Stimulated activated CD4-positive, alpha-beta T cell treated with anti-CD3 and anti-CD28 coated beads, Interleukin-2, amount 100 ng/mL, for 24 hours (primary cell): ENCODE results near the gene POLR2E.
"Not testable (repeated sequence)": the region's sequence is repeated elsewhere in the genome, so short reads cannot be mapped to it uniquely, and the experiment has no call there.

Experiments
- DNase-seq, 2 donors: peaks; one replicate each; pipeline ENCODE4 v3.0.0-alpha.2; 2020

The POLR2E gene

DNA sequence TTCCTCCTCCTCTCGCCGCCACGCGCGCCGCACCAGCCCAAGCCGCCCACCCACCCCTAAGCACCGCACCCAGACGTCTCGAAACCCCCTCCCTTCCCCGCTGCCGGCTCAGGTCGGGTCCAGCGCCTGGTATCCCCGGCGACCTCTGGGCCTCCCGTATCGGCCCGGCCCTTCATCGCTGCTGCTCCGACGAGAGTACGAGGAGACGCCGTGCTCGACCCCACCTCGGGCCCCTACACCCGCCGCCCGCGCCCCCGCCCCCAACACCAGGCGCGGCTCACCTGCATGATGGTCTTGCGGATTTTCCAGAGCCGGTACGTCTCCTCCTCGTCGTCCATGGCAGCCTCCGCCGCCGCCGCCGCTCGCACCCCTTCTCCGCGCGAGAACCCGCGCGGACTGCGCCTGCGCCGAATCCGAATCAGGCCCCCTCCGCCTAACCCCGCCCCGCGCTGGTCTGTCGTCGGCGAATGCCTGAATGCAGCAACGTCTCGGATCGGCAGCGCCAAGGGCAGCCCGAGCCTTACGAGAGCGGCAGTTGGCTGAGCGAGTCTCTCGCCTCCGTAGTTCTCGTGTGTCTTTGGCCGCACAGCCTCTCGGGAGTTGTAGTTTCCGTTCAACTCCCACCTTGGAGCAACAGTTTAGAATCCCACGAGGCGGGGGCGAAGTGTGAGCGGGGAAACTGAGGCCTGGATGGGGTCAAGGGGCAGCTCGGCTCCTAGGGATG is at the start of gene POLR2E:
Gene POLR2E (minus strand): TSS at position 398 of the 724 bp plus-strand sequence. CDS start 60 bp downstream, at position 338.
- DNase-seq, result peak; percentile 98 to 99

DNA sequence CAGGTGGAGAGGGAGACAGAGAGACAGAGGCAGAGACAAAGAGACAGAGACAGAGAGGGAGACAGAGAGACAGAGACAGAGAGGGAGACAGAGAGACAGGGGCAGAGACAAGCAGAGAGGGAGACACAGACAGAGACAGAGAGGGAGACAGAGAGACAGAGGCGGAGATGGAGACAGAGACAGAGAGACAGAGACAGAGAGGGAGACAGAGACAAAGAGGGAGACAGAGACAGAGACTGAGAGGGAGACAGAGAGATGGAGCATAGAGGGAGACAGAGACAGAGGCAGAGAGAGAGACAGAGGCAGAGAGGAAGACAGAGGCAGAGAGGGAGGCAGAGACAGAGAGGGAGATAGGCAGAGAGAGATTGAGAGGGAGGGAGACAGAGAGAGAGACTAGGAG is 49.6 kb upstream of the POLR2E start:
- DNase-seq, result no peak

DNA sequence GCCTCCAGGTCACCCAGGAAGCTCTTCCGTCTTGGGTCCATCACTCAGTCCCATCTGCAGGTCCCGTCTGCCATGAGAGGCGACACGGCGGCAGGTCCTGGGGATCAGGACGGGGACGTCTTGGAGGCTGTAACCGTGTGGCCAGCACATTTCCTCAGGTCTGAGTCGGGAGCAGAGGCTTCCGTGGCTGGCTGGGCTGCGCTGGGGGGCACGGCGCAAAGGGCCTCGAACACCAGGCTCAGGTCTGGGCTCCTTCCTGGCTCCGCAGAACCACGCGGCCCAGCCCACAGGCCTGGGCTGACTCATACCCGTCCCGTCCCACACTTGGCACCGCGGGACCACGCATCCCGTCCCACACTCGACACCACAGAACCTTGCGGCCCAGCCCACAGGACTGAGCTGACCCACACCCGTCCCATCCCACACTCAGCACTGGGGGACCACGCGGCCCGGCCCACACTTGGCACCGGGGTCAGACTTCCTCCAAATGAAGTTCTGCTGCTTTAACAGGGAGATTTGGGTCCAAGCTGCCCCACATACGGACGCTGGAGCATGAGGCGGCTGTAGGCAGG is 48.7 kb upstream of the POLR2E start:
- DNase-seq, result no peak

DNA sequence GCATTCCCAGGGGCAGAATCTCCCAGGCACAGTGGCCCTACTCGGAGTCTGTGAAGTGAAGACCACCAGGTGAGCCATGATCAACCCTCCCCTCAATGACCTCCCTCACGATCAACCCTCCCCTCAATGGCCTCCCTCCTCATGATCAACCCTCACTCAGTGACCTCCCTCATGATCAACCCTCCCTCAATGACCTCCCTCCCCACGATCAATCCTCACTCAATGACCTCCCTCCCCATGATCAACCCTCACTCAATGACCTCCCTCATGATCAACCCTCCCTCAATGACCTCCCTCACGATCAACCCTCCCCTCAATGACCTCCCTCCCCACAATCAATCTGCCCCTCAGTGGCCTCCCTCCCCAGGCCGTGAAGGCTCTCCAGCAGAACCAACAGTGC is 46.8 kb upstream of the POLR2E start:
- no peak for DNase-seq

DNA sequence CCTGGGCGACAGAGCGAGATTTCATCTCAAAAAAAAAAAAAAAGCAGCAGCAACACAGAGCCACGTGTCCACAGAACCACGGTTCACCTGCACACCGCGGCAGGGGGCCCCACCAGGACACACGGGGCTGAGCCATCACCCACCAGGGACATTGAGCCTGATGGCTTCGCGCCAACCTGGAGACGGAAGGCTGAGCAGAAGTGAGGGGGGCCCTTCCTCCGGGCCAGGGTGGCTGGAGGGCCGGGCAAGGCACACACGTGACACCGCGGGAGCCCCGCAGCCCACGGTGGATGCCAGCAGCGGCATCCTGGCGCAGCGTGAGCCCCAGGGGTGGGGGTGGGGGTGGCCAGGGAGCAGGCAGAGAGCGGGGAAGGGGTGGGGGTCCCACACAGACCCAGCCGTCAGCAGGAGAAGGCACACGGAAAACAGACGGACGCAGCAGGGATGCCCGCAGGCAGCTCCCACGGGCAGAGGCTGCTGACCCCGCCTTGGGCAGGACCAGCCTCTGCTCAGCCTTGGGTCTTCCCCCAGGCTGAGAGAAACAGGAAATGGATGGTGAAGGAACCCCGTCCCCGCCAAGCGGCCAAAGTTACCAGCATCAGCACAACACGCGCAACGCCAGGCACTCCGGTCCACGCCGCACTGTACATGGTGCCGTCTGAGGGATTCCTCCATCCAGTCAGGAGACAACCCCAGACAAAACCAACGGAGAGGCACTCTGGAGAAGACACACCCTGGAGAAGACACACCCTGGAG is 45.3 kb upstream of the POLR2E start:
- no peak for DNase-seq

DNA sequence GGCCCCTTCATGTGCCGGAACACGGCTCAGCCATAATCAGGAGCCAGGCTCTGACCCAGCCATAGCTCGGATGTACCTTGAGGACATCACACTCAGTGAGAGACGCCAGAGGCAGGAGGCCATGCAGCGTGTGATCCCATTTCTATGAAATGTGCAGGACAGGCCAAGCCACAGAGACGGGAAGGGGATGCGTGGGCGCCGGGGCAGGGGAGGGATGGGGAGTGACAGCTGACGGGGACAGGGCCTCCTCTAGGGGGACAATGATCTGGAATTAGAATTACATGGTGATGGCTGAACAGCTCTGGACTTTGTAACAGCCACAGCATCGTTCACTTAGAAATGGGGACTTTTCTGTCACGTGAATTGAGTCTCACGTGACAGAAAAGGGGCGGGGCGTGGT is 44.0 kb upstream of the POLR2E start:
- DNase-seq, result no peak

DNA sequence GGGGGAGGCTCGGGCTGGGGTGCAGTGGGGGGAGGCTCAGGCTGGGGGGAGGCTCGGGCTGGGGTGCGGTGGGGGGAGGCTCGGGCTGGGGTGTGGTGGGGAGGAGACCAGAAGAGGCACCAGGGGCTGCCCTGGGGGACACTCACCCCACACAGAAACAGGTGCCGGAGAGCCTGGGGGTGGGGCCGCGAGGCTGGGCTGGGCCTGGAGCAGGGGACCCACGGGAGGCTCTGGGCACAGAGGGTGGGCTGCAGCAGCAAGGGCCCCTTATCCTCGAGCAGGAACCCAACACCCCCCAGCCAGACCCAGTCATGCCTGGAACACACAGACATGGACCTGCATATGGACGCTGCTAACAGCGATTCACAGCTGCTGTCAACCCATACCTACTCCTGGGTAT is 42.9 kb upstream of the POLR2E start:
- DNase-seq, result no peak

DNA sequence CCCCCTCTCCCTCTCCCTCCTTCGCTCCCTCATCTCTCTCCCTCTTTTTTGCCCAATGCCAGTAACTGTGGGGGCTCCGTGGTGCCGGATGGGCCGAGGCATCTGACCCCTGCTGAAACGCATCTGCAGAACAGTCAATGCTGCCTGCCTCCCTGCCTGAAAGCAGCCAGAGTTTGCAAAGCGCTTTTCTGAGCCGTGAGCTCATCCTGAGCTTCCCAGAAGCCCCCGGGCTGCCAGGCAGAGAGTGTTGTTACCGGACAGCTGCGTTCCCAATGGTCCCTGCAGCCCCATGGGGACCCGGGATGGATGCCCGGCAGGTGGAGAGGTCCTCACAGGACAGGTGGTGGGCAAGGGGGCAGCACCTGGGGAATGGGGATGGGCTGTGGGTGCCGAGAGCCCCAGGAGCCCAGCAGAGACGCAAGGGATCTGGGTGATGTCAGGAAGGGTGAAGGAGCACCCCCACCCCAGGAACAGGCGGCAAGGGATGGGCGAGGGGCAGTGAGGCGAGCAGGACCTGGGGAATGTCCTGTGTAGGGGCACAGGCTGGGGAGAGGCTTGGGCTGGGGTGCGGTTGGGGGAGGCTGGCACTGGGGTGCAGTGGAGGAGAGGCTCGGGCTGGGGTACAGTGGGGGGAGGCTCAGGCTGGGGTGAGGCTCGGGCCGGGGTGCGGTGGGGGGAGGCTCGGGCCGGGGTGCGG is 41.6 kb upstream of the POLR2E start:
- no peak for DNase-seq

DNA sequence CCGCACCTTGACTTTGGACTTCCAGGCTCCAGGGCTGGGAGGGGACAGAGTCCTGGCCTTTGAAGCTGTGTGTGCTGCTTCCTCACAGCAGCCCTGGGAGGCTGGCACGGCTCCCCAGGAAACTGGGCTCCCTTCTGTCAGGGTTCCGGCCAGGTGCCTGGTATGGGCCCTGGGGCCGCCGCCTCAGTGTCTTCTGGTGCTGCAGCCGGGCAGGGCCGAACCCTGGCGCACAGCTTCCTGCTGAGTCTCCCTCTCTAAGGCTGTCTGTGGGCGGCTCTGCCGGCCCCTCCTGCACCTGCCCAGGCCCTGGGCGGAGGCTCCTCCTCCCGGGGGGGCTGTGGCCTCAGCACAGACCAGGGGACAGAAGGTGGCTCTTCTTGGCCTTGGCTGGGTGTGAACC is 41.0 kb upstream of the POLR2E start:
- DNase-seq, result no peak

DNA sequence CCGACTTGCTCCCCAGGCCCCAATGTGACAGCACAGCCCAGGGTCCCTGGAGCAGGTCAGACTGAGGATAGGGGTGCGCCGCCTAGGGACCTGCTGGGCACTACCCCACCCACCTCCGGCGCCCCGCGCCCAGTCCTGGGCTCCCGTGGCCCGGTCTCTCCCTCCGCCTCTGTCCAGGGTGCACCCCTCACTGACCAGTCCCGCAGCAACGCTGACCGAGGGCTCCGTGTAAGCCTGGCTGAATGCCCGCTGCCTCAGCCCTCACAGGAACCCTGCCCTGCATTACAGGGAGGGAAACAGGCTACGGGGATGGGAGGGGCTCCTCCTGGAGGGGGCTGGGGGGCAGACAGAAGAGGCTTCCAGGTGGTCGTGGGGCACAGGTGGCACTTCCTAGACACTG is 40.3 kb upstream of the POLR2E start:
- DNase-seq, result no peak

DNA sequence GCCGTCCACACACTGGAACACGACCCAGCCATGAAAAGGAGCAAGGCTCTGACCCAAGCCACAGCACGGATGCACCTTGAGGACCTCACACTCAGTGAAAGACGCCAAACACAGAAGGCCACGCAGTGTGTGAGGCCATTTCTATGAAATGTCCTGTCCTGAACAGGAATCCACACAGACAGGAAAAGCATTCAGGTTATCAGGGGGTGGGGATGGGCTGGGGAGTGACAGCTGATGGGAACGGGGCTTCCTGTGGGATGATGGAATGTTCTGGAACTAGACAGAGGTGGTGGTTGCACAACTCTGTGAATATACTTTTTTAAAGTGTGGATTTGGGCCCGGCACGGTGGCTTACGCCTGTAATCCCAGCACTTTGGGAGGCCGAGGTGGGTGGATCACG is 39.3 kb upstream of the POLR2E start:
- no peak for DNase-seq

DNA sequence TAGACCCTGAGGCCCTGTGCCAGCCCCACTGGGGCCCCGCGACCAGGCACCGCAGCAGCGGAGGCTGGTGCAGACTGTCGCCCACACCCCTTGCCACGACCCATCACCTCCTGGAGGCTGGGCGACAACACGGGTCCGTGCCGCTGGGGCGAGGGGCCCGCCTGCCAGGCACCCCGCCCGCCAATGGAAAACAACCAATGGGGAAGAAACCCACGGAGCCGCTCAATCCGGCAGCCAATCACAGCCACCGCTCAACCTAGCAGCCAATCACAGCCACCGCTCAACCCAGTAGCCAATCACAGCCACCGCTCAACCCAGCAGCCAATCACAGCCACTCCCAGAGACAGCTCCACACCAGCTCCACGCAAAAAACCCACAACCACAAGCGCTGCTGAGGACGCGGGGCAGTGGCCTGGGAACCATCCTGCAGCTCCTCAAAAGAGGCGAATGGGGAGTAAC is 38.3 kb upstream of the POLR2E start:
- DNase-seq, result peak; percentile 78 to 79

DNA sequence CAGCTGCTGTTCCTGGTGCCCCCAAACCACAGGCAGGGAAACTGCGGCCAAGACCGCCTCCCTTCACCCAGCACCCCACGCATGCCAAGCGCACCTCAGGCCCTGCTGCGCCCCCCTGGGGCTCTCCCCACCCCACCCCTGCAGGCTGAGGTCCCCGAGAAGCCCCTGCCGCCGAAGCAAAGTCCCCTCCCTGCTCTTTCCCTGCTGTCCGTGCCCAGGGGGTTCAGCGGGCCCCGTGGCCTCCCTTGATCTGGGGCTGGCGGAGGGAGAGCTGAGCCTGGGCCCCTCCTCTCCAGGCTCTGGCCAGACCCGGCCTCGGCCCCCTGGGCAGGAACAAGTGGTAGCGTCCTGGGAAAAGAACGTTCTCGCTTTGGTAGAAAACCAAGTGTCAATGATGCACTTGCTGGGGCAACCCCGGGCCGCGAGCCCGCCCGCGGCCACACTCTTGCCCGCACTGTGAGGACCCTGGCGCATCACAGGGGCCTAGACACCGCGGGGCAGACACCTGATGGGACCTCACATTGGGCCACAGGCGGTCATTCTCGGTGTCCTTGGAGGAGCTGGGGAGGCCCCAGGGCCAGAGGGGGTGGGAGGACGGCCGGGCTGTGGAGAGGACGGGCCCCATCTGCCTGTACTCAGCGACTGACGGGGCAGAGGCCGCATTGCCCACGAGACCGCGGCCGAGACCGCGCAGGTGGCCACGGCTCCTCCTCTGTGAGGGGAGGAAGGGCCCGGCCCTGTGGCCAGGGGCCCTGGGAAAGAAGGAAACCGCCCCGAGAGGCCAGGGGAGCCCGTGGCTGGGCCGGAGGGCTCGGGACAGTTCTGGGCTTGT is 37.6 kb upstream of the POLR2E start:
- peak in 1 of 2 donors; percentile 41 for DNase-seq

DNA sequence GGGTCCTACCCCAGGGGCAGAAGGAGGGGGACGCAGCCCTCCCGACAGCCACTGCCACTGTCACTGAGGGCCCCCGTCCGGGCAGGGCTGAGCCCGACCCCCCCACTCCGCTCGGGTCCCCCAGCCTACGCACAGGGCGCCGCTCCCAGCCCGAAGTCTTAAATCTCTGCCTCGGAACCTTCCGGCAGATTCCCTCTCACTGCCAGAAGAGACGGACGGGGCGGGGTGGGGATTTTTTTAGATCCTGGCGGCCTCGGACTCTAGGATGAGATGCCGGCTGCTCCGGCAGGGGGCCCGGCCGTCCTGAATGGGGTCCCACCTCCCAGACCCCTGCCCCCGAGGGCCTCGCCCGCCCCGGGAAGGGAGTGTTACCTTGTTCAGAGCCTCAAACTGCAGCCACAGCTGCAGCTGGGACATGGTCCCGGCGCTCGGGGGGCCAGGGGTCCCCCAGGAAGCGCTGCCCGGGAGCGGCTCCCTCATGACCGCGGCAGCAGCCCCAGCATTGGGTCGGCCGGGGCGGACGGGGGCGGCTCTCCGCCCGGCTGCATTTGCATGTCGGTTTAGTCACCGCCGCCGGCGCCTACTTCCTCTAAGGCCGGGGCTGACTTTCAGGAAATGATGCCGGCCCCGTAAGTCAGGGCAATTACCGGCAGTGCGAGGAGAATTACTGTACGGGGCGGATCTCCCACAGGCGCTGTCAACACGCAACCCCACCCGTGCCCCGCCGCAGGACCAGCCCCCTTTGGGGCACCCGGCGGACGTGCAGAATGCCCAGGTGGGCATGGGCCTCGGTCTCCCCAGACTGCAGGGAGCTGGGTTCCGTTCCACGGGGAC is 36.8 kb upstream of the POLR2E start:
- peak; percentile 88 to 89 for DNase-seq

DNA sequence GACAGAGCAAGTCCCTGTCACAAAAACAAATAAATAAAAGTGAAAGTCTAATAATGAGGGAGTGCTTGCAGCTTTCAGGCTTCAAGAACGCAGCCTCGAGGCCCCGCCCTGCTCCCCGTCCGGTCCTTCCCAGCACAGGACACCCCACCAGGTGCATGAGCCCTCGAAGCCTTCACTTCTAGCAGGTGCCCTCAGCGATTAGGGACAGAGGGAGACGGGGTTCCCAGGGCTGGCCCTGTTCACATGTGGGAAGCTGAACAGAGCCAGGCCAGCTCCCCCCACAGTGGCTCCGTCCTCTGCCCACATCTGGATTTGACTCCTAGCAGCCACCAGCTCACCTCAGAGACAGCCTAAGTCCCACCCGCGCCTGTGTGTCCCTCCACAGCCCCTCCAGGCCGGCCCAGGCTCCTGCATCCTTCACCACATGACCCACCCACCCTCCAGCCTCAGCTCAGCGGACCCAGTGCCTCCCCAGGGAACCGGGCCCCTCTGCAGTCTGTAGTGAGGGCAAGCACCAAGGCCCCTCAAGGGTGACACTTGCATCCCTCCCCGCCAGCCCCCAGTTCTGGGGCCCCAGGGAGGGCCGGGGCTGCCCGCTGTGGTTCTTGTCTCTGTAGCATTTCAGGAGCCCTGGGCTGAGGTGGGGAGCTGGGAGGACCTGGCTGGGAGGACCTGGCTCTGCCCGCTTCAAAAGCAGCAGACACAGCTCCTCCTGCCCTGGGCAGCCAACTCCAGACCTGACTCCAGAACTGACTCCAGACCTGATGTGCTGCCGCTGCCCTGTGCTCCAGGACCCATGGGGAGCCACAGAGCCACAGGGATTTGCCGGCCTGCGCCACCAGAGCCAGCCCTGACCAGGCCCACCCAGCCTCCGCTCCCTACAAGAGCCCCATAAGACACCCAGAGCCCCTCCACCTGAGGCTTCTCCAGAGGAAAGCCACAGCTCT is 35.9 kb upstream of the POLR2E start:
- DNase-seq, result peak; percentile 62 to 64

DNA sequence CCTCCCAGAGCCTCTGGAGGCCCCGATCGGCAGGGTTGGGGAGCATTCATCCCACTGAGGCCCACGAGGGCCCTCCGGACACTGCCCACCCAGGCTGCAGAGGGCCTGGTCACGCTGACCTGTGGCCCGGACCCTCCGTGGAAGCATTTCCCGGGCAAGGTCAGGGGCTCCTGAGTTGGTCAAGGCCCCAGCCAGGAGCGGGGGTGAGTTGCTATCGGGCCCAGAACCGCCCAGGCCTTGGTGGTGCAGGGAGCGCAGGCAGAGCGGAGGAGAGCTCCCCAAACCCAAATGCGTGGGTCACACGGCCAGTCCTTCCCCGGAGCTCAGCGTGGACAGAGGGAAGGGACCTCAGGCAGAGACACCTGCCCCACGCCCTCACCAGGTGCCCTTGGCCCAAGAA is 34.4 kb upstream of the POLR2E start:
- no peak for DNase-seq

DNA sequence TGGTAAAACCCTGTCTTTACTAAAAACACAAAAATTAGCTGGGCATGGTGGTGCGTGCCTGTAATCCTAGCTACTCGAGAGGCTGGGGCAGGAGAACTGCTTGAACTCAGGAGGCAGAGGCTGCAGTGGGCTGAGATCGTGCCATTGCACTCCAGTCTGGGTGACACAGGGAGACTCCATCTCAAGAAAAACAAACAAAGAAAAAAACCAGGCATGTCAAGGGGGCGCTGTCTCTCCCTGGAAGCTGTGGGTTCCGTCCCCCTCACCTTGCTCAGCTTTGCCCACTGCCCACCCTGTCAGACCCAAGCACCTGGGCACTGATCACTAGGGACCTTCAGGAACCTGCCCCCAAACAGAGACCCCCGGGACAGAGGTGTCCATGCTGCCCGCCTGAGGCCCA is 33.9 kb upstream of the POLR2E start:
- DNase-seq, result not testable (repeated sequence)

DNA sequence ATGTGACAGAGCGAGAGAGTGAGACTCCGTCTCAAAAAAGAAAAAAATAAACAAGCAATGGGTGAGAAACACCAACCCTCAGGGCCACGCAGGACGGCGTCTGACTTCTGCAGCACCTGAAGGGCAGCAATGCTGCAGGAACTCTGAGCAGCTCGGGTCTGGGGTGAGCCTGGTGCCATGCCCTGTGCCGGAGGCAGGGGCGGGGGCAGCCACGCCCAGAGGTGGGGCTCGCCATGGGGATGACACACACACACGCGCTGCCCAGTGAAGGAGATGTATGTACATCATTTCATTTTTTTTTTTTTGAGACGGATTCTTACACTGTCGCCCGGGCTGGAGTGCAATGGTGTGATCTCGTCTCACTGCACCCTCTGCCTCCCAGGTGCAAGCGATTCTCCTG is 32.9 kb upstream of the POLR2E start:
- no peak for DNase-seq

DNA sequence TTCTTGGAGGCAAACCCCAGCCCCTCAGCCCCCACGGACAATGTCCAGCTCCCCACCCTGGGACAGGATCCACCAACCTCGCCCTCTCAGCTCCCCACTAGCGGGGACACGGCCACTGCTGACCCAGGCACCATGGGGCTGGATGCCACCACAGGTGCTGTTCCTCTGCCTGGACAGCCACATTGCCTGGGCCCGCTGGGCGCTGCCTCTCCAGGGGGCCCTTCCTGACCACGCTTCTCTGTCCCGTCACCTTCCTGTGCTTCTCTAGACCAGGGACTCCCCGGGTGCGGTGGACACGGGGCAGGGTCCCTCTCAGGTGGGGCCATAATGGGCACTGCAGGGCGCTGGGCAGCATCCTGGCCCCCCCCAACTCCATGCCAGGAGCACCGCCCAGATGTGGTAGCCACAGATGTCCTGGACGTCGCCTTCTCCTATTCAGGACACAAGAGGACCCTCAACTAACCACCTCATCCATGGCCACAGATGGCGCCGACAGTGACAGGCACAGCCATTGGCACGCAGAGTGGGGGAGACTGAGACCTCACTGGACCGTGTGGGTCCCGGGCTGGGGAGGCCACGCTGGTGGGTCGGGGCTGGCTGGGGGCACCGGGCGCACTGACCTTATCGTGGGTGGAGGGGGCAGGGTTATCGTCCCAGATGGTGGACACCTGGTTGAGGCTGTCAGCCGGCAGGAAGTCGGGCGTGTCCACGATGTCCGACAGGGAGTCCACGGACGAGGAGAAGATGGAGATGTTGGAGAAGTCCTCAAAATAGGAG is 32.0 kb upstream of the POLR2E start:
- DNase-seq, result no peak
